Natural killer cell (primary cell): Measurements from ENCODE around the gene THSD8. TPM values are rescaled to one million over a fixed set of nuclear protein-coding genes. Genes with fewer than 3 reads are reported as not detected.
A peak's percentile ranks its signal among the peaks of the same experiment; 100 is the strongest.

Experiments
- ATAC-seq, 3 donors: fragments of 150-1000 bp in 2 of 3; fragments of 200-7000 bp in 1 of 3; cut with Tn5 transposase; 1 replicate in 1 of 3; 2 replicates in 2 of 3; pipeline ENCODE4 v1.10.0; 2021; ENCODE audit warnings: mild to moderate bottlenecking in 2 of 3, moderate library complexity in 2 of 3
- DNase-seq, 2 donors: peaks; one replicate each; pipeline versions ENCODE4 v3.0.0 to v3.0.0-alpha.2; 2013 to 2021; ENCODE audit warnings: mixed read lengths in 1 of 2
- H3K27ac ChIP-seq: one replicate; pipeline ENCODE4 v1.5.1; 2013; ENCODE audit warnings: mild to moderate bottlenecking, low read length
- H3K27me3 ChIP-seq: one replicate; pipeline ENCODE4 v1.6.1; 2013; ENCODE audit warnings: low read length; ENCODE audit not compliant: control insufficient read depth, insufficient read depth
- H3K36me3 ChIP-seq: one replicate; pipeline ENCODE4 v1.6.1; 2013; ENCODE audit warnings: low read length; ENCODE audit not compliant: control insufficient read depth, insufficient read depth
- H3K4me1 ChIP-seq: one replicate; pipeline ENCODE4 v1.6.1; 2013; ENCODE audit warnings: low read length; ENCODE audit not compliant: control insufficient read depth, insufficient read depth
- H3K4me3 ChIP-seq: one replicate; pipeline ENCODE4 v1.5.1; 2013; ENCODE audit warnings: low read length
- H3K9me3 ChIP-seq: one replicate; pipeline ENCODE4 v1.6.1; 2013; ENCODE audit warnings: low read length; ENCODE audit not compliant: control insufficient read depth, insufficient read depth
- H3K27ac Mint-ChIP-seq, 2 donors: one replicate each; pipeline ENCODE4 v1.8.0; 2022; ENCODE audit warnings: mild to moderate bottlenecking in 2 of 2, mixed read lengths in 2 of 2, moderate library complexity in 1 of 2
- H3K27me3 Mint-ChIP-seq, 2 donors: one replicate each; pipeline ENCODE4 v1.8.0; 2022; ENCODE audit warnings: low read depth in 2 of 2, mixed read lengths in 2 of 2
- H3K36me3 Mint-ChIP-seq: one replicate; pipeline ENCODE4 v1.8.0; 2022; ENCODE audit warnings: mixed read lengths
- H3K4me1 Mint-ChIP-seq, 2 donors: one replicate each; pipeline ENCODE4 v1.8.0; 2022; ENCODE audit warnings: mixed read lengths in 2 of 2
- H3K4me3 Mint-ChIP-seq: one replicate; pipeline ENCODE4 v1.8.0; 2022; ENCODE audit warnings: mild to moderate bottlenecking, moderate library complexity, mixed read lengths
- H3K9me3 Mint-ChIP-seq, 2 donors: one replicate each; pipeline ENCODE4 v1.8.0; 2022; ENCODE audit warnings: mixed read lengths in 2 of 2
- CTCF ChIP-seq: fragments of 200-600 bp; IDR thresholded peaks from one replicate; pipeline ENCODE4 v1.8.0; 2022; ENCODE audit warnings: antibody characterized with exemption
- WGBS: methylation state at CpG from one replicate; pipeline ENCODE4 v1.1.7; 2013; ENCODE audit warnings: missing lambda C conversion rate; ENCODE audit not compliant: insufficient coverage; 5-methylcytosine and 5-hydroxymethylcytosine counted together
- intact Hi-C: fragments of 100-400 bp; cut with micrococcal nuclease; formaldehyde crosslinking; loops from one replicate; pipeline ENCODE4 v1.14.2; 2022
- total RNA-seq, 4 donors: library from RNA; stranded (reverse); fragments of 120-200 nt in 1 of 4; gene quantifications; one replicate each; pipeline versions ENCODE4 v1.2.3 to v1.2.4, GENCODE V29; 2013 to 2022

The THSD8 gene
- total RNA-seq, 3 donors from 2014 or later (not counting 1 experiment from before 2014, with no cell fraction given) = 1.7 to 2.8 (median 2.2) TPM

DNA sequence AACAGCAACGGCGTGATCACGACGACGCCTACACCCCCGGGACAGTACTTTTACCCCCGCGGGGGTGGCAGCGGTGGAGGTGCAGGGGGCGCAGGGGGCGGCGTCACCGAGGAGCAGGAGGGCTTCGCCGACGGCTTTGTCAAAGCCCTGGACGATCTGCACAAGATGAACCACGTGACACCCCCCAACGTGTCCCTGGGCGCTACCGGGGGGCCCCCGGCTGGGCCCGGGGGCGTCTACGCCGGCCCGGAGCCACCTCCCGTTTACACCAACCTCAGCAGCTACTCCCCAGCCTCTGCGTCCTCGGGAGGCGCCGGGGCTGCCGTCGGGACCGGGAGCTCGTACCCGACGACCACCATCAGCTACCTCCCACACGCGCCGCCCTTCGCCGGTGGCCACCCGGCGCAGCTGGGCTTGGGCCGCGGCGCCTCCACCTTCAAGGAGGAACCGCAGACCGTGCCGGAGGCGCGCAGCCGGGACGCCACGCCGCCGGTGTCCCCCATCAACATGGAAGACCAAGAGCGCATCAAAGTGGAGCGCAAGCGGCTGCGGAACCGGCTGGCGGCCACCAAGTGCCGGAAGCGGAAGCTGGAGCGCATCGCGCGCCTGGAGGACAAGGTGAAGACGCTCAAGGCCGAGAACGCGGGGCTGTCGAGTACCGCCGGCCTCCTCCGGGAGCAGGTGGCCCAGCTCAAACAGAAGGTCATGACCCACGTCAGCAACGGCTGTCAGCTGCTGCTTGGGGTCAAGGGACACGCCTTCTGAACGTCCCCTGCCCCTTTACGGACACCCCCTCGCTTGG is 9.6 kb upstream of the THSD8 start:
- Histone ChIP-seq H3K36me3 (no peaks in the 10 kb centered on the region), H3K4me1 (peaks cover 48% of the 10 kb centered on the region), H3K9me3 (no peaks in the 10 kb centered on the region), H3K27ac (peak overlapping the region; percentile 93), H3K27me3 (no peaks in the 10 kb centered on the region), H3K4me3 (peak overlapping the region; percentile 95)
- DNase-seq (peak; percentile 73 to 83), ATAC-seq (peak in 1 of 3 donors; percentile 1)
- no peaks in the 10 kb centered on the region for H3K9me3 Mint-ChIP-seq
- TF ChIP-seq CTCF = no peak
- H3K4me1 Mint-ChIP-seq = peaks cover 39 to 46% of the 10 kb centered on the region in 2 donors
- intact Hi-C loops = loop anchor here (2.0 to 10.0 kb wide), 5 partner anchors 55 to 363 kb away; partner anchors contain the start of genes CALR, GET3, IER2 and STX10
- H3K4me3 Mint-ChIP-seq = peak overlapping the region; percentile 96
- H3K27me3 Mint-ChIP-seq = no peaks in the 10 kb centered on the region
- H3K36me3 Mint-ChIP-seq = no peaks in the 10 kb centered on the region
- peak overlapping the region; percentile 97 to 99 for H3K27ac Mint-ChIP-seq
- WGBS = under 1% methylated on average over 84 of the region's 84 CpGs

DNA sequence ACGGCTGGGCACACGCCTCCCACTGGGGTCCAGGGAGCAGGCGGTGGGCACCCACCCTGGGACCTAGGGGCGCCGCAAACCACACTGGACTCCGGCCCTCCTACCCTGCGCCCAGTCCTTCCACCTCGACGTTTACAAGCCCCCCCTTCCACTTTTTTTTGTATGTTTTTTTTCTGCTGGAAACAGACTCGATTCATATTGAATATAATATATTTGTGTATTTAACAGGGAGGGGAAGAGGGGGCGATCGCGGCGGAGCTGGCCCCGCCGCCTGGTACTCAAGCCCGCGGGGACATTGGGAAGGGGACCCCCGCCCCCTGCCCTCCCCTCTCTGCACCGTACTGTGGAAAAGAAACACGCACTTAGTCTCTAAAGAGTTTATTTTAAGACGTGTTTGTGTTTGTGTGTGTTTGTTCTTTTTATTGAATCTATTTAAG is 9.0 kb upstream of the THSD8 start:
- intact Hi-C loops = loop anchor here (2.0 to 10.0 kb wide), 5 partner anchors 56 to 362 kb away; partner anchors contain the start of genes CALR, GET3, IER2 and STX10
- H3K27ac ChIP-seq = peak overlapping the region; percentile 93
- peak overlapping the region; percentile 95 for H3K4me3 ChIP-seq
- DNase-seq (no peak), ATAC-seq (no peak)
- Mint-ChIP-seq H3K36me3 (no peaks in the 10 kb centered on the region), H3K27me3 (no peaks in the 10 kb centered on the region), H3K4me1 (peaks cover 39 to 46% of the 10 kb centered on the region in 2 donors), H3K9me3 (no peaks in the 10 kb centered on the region), H3K27ac (peak overlapping the region; percentile 97 to 99), H3K4me3 (peak overlapping the region; percentile 96)
- TF ChIP-seq CTCF = no peak
- H3K4me1 ChIP-seq = peaks cover 47% of the 10 kb centered on the region
- no peaks in the 10 kb centered on the region for H3K27me3 ChIP-seq
- WGBS = 0% methylated on average over 20 of the region's 22 CpGs
- H3K36me3 ChIP-seq = no peaks in the 10 kb centered on the region
- no peaks in the 10 kb centered on the region for H3K9me3 ChIP-seq

DNA sequence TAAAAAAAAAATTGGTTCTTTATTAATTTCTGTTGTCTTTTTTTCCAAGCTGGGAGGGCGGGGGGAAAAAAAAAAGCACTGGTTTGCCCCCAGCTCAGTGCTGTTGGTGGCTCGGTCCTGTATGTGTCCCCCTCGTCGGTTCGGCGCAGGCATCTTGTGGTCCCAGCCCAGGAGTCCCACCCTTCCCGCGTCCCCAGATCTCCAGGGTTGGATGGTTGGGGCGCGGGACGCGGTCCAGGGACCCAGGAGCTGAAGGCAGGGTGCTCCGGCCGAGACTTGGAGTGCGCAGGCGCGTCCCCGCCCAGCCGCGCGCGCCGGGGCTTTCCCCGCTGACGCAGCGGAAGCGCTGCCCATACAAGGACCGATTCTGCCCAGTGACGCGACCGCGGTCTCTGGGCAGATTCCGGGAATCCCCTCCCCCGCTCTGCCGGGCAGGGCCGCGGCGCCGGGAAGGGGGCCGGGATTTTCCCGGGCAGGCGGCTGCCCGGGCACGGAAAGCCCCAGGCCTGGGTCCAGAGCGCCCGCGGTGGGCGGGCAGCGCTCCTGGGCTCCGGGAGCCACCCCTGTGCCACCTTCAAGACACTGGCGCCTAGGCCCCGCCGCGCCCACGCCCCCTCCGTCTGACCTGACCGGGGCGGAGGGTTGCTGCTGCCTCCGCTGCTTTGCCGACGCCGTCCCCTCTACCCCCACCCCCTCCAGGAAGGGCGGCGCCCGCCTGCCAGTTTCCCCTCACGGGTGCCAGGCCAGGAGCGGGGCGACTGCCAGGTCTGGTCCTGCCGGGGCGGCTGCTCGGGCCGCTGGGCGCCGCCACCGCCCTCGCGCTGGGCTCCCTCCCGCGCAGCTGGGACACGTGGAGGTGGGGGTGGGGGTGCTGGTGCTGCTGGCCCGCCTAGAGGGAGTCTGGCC is 8.3 kb upstream of the THSD8 start:
- no peaks in the 10 kb centered on the region for H3K36me3 Mint-ChIP-seq
- peak overlapping the region; percentile 95 for H3K4me3 ChIP-seq
- H3K27me3 ChIP-seq = no peaks in the 10 kb centered on the region
- H3K4me1 ChIP-seq = peaks cover 44% of the 10 kb centered on the region
- no peaks in the 10 kb centered on the region for H3K9me3 ChIP-seq
- DNase-seq (peak; percentile 97 to 99), ATAC-seq (peak; percentile 39 to 63 (median 52))
- peak overlapping the region; percentile 97 to 99 for H3K27ac Mint-ChIP-seq
- intact Hi-C loops = loop anchor here (2.0 to 10.0 kb wide), 5 partner anchors 57 to 361 kb away; partner anchors contain the start of genes CALR, GET3, IER2 and STX10
- H3K27ac ChIP-seq = peak overlapping the region; percentile 93
- no peak for TF ChIP-seq CTCF
- H3K4me3 Mint-ChIP-seq = peak overlapping the region; percentile 96
- no peaks in the 10 kb centered on the region for H3K36me3 ChIP-seq
- H3K4me1 Mint-ChIP-seq = peaks cover 39 to 46% of the 10 kb centered on the region in 2 donors
- no peaks in the 10 kb centered on the region for H3K9me3 Mint-ChIP-seq
- WGBS = under 1% methylated on average over 81 of the region's 81 CpGs
- no peaks in the 10 kb centered on the region for H3K27me3 Mint-ChIP-seq
